ENCODE data around the gene CSMD2. TPM values are rescaled to one million over a fixed set of nuclear protein-coding genes. Genes with fewer than 3 reads are reported as not detected.

Gene CSMD2
- total RNA-seq, 1 experiment from 2014 or later: 2.8 TPM

DNA sequence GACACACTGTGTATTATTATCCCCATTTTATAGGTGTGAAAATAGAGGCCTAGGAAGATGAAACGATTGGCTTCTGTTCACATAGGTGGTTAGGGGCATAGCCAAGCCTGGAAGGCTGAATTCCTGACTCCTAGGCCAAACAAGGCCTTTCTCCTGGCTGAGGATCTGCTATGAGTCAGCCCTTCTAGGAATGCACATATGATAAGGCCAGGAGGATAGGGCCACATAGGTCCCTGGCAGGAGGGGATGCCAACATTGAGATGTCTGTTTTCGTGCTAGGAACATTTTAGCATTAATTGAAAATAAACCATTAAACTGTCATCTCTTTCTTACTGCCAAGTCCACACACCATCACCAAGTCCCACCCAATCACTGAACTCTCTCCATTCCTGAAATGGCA, 9.2 kb downstream of the CSMD2 start:
- TF ChIP-seq EZH2 (IDR thresholded peaks at IDR 0.05; ENCODE audit: borderline replicate concordance, low read depth, low read length, poor library complexity, severe bottlenecking): no peak
- TF ChIP-seq, protein P1, sequence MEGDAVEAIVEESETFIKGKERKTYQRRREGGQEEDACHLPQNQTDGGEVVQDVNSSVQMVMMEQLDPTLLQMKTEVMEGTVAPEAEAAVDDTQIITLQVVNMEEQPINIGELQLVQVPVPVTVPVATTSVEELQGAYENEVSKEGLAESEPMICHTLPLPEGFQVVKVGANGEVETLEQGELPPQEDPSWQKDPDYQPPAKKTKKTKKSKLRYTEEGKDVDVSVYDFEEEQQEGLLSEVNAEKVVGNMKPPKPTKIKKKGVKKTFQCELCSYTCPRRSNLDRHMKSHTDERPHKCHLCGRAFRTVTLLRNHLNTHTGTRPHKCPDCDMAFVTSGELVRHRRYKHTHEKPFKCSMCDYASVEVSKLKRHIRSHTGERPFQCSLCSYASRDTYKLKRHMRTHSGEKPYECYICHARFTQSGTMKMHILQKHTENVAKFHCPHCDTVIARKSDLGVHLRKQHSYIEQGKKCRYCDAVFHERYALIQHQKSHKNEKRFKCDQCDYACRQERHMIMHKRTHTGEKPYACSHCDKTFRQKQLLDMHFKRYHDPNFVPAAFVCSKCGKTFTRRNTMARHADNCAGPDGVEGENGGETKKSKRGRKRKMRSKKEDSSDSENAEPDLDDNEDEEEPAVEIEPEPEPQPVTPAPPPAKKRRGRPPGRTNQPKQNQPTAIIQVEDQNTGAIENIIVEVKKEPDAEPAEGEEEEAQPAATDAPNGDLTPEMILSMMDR (conservative IDR thresholded peaks at IDR 0.05; ENCODE audit: low read depth, low read length): no peak
- no peak for DNase-seq (ENCODE audit: low spot score)
- CTCF ChIA-PET: no interaction called here

DNA sequence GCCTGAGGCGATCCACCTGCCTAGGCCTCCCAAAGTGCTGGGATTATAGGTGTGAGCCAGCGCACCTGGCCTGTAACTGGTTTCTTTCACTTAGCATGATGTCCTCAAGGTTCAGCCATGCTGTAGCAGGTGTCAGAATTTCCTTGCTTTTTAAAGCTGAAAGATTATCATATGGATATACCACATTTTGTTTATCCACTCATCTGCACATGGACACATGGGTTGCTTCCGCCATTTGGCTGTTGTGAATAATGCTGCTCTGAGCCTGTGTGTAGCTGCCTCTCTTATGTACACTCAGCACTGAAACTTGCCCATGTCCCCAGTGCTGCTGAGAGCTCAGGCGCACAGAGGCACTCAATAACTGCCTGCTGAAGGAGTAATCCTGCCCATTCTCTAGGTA, 11.8 kb downstream of the CSMD2 start:
- BruUV-seq (replicated peaks): no TSS peak
- intact Hi-C loops (cut with micrococcal nuclease; ENCODE audit: unreplicated experiment): no loop called here
- ChIA-PET POLR2A (ENCODE audit: low non-redundant PET) (no interaction called here), CTCF (no interaction called here)
- DNase-seq (ENCODE audit: low spot score): no peak
- Histone ChIP-seq H3K4me1 (ENCODE audit: insufficient read depth, low read length, poor library complexity, severe bottlenecking) (no peaks in the 10 kb centered on the region), H3K4me3 (ENCODE audit: low read depth, low read length, poor library complexity, severe bottlenecking) (no peak overlapping the region), H3K36me3 (ENCODE audit: insufficient read depth, low read length, poor library complexity, severe bottlenecking) (no peaks in the 10 kb centered on the region), H3K9me3 (ENCODE audit: low read depth, low read length, poor library complexity, severe bottlenecking) (no peaks in the 10 kb centered on the region), H3K27ac (ENCODE audit: low read depth, low read length, poor library complexity, severe bottlenecking) (no peak overlapping the region), H3K27me3 (replicated peaks; ENCODE audit: insufficient read depth, low read depth, low read length, poor library complexity) (no peaks in the 10 kb centered on the region)
- TF ChIP-seq, protein P1 (conservative IDR thresholded peaks at IDR 0.05; ENCODE audit: low read depth, low read length): no peak
- no peak for TF ChIP-seq EZH2 (IDR thresholded peaks at IDR 0.05; ENCODE audit: borderline replicate concordance, low read depth, low read length, poor library complexity, severe bottlenecking)

More for the DNA sequence above, 9.2 kb downstream of the CSMD2 start:
- H3K4me3 ChIP-seq (ENCODE audit: low read depth, low read length, poor library complexity, severe bottlenecking): no peak overlapping the region
- intact Hi-C loops (cut with micrococcal nuclease; ENCODE audit: unreplicated experiment): no loop called here
- peaks cover 5% of the 10 kb centered on the region for H3K27me3 ChIP-seq (replicated peaks; ENCODE audit: insufficient read depth, low read depth, low read length, poor library complexity)
- H3K27ac ChIP-seq (ENCODE audit: low read depth, low read length, poor library complexity, severe bottlenecking): no peak overlapping the region
- POLR2A ChIA-PET (ENCODE audit: low non-redundant PET): no interaction called here
- H3K4me1 ChIP-seq (ENCODE audit: insufficient read depth, low read length, poor library complexity, severe bottlenecking): no peaks in the 10 kb centered on the region
- H3K9me3 ChIP-seq (ENCODE audit: low read depth, low read length, poor library complexity, severe bottlenecking): no peaks in the 10 kb centered on the region
- H3K36me3 ChIP-seq (ENCODE audit: insufficient read depth, low read length, poor library complexity, severe bottlenecking): no peaks in the 10 kb centered on the region
- no TSS peak for BruUV-seq (replicated peaks)

DNA sequence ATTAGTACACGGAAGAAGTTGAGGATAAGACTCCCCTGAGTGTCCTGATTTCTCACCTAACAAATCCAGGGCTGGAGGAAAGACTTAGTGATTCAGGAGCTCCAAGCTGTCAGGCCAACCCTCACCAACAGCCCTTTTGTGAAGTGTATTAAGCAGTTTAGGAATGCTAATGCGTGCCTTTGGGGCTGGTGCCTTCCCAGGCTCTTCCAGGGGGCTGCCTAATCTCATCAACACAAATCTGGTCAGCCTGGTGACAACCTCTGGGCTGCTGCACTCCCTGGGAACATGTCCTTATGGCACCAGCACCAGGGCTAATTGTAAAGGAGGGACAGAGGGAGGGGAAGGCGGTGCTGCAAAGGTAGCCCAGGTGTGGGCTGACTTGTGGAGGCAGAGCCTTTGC, 15.5 kb downstream of the CSMD2 start:
- ChIA-PET CTCF (no interaction called here), POLR2A (ENCODE audit: low non-redundant PET) (no interaction called here)
- Histone ChIP-seq H3K36me3 (ENCODE audit: insufficient read depth, low read length, poor library complexity, severe bottlenecking) (no peaks in the 10 kb centered on the region), H3K4me3 (ENCODE audit: low read depth, low read length, poor library complexity, severe bottlenecking) (no peak overlapping the region), H3K27me3 (replicated peaks; ENCODE audit: insufficient read depth, low read depth, low read length, poor library complexity) (no peaks in the 10 kb centered on the region), H3K4me1 (ENCODE audit: insufficient read depth, low read length, poor library complexity, severe bottlenecking) (no peaks in the 10 kb centered on the region), H3K27ac (ENCODE audit: low read depth, low read length, poor library complexity, severe bottlenecking) (no peak overlapping the region), H3K9me3 (ENCODE audit: low read depth, low read length, poor library complexity, severe bottlenecking) (no peaks in the 10 kb centered on the region)
- intact Hi-C loops (cut with micrococcal nuclease; ENCODE audit: unreplicated experiment): no loop called here
- no peak for DNase-seq (ENCODE audit: low spot score)
- no TSS peak for BruUV-seq (replicated peaks)
- no peak for TF ChIP-seq EZH2 (IDR thresholded peaks at IDR 0.05; ENCODE audit: borderline replicate concordance, low read depth, low read length, poor library complexity, severe bottlenecking)
- TF ChIP-seq, protein P1 (conservative IDR thresholded peaks at IDR 0.05; ENCODE audit: low read depth, low read length): no peak
